H1 (cell line): ENCODE results near the gene RABL6. TPM values are rescaled to one million over a fixed set of nuclear protein-coding genes. Genes with fewer than 3 reads are reported as not detected.

ENCODE experiments used
- CTCF ChIA-PET: fragments of 300-600 bp; sonication (Branson Sonifier 250); formaldehyde crosslinking; loops from one replicate; lab custom pipeline; 2021; ENCODE audit not compliant: partially characterized antibody; lab: Charles Lee
- POLR2A ChIA-PET: fragments of 300-600 bp; sonication (Branson Sonifier 250); formaldehyde crosslinking; loops from one replicate; lab custom pipeline; 2021; ENCODE audit warnings: inconsistent platforms; ENCODE audit not compliant: partially characterized antibody; lab: Charles Lee
- DNase-seq, 2 experiments: peaks; one replicate each; pipeline versions ENCODE4 v3.0.0 to v3.0.0-alpha.2; 2010 to 2022; ENCODE audit warnings: low spot score in 2 of 2, low read depth in 1 of 2, mixed read lengths in 1 of 2
- FAIRE-seq: peaks from 2 replicates; lab custom pipeline; 2011; peaks lifted over from hg19 to GRCh38; lab: Jason Lieb, UNC
- H2AFZ ChIP-seq: 2 replicates; pipeline ENCODE4 v1.8.1; 2012; ENCODE audit warnings: low read length, inconsistent platforms
- H2AK5ac ChIP-seq: 2 replicates; pipeline ENCODE4 v1.6.1; 2013; ENCODE audit warnings: low read depth, low read length
- H2BK120ac ChIP-seq: replicated peaks from 2 replicates; pipeline ENCODE3; 2013; ENCODE audit warnings: low read depth, low read length, inconsistent platforms
- H2BK12ac ChIP-seq: 2 replicates; pipeline ENCODE4 v1.6.1; 2013; ENCODE audit warnings: low read depth, low read length
- H2BK15ac ChIP-seq: 2 replicates; pipeline ENCODE4 v1.6.1; 2013; ENCODE audit warnings: low read length
- H2BK20ac ChIP-seq: 2 replicates; pipeline ENCODE4 v1.6.1; 2013; ENCODE audit warnings: low read length
- H2BK5ac ChIP-seq: 2 replicates; pipeline ENCODE4 v1.6.1; 2013; ENCODE audit warnings: low read depth, low read length
- H3K14ac ChIP-seq: 2 replicates; pipeline ENCODE4 v1.6.1; 2013; ENCODE audit warnings: inconsistent platforms; ENCODE audit not compliant: insufficient read length
- H3K18ac ChIP-seq: 2 replicates; pipeline ENCODE4 v1.6.1; 2013; ENCODE audit warnings: low read length; ENCODE audit errors: extremely low read depth
- H3K23ac ChIP-seq: 2 replicates; pipeline ENCODE4 v1.6.1; 2013; ENCODE audit warnings: inconsistent platforms; ENCODE audit not compliant: insufficient read length
- H3K23me2 ChIP-seq: 2 replicates; pipeline ENCODE4 v1.6.1; 2013; ENCODE audit warnings: low read depth, low read length
- H3K27ac ChIP-seq: 2 replicates; pipeline ENCODE4 v1.6.1; 2011; ENCODE audit warnings: low read depth, low read length, inconsistent platforms
- H3K27me3 ChIP-seq, 4 experiments: replicated peaks in 1 of 4; 1 replicate in 1 of 4; 2 replicates in 3 of 4; pipeline versions ENCODE4 v1.6.1 to v1.8.1; 2011 to 2013; ENCODE audit warnings: low read length in 3 of 4, mild to moderate bottlenecking in 3 of 4, inconsistent platforms in 2 of 4, mixed read lengths in 2 of 4, moderate library complexity in 1 of 4; ENCODE audit not compliant: control insufficient read depth in 3 of 4, insufficient read depth in 3 of 4; ENCODE audit errors: extremely low read depth in 1 of 4
- H3K36me3 ChIP-seq, 4 experiments: 2 replicates each; pipeline versions ENCODE4 v1.6.1 to v1.8.1; 2011 to 2013; ENCODE audit warnings: mild to moderate bottlenecking in 4 of 4, low read length in 3 of 4, moderate library complexity in 2 of 4, control low read depth in 1 of 4, inconsistent platforms in 1 of 4; ENCODE audit not compliant: insufficient read depth in 4 of 4, control insufficient read depth in 2 of 4
- H3K4ac ChIP-seq: replicated peaks from 2 replicates; pipeline ENCODE3; 2013; ENCODE audit warnings: low read length, low read depth, mixed read lengths, inconsistent platforms; ENCODE audit not compliant: insufficient read length
- H3K4me1 ChIP-seq, 4 experiments: replicated peaks in 1 of 4; 1 replicate in 1 of 4; 2 replicates in 3 of 4; pipeline versions ENCODE4 v1.6.1 to v1.8.1; 2011 to 2013; ENCODE audit warnings: low read length in 3 of 4, inconsistent platforms in 2 of 4, mixed read lengths in 1 of 4; ENCODE audit not compliant: insufficient read depth in 4 of 4, control insufficient read depth in 3 of 4
- H3K4me2 ChIP-seq, 2 experiments: 2 replicates each; pipeline versions ENCODE4 v1.6.1 to v1.8.1; 2011 to 2013; ENCODE audit warnings: low read depth in 2 of 2, low read length in 2 of 2, control low read depth in 1 of 2, inconsistent platforms in 1 of 2, mild to moderate bottlenecking in 1 of 2; ENCODE audit not compliant: insufficient read depth in 1 of 2
- H3K4me3 ChIP-seq, 4 experiments: fragments of 200-600, 300-600 bp in 1 of 4; sonication (generic), shearing (Covaris generic), sonication (Bioruptor Twin) in 1 of 4; 2 replicates each; pipeline versions ENCODE4 v1.5.1 to v1.8.1; 2011 to 2016; ENCODE audit warnings: low read length in 4 of 4, low read depth in 3 of 4, control low read depth in 2 of 4, inconsistent platforms in 2 of 4, mild to moderate bottlenecking in 2 of 4, mixed read lengths in 1 of 4, moderate library complexity in 1 of 4; ENCODE audit not compliant: insufficient read depth in 2 of 4; ENCODE audit errors: extremely low read depth in 1 of 4
- H3K56ac ChIP-seq: replicated peaks from 2 replicates; pipeline ENCODE3; 2013; ENCODE audit warnings: low read depth, mild to moderate bottlenecking, mixed read lengths, low read length, inconsistent platforms; ENCODE audit not compliant: insufficient read length
- H3K79me1 ChIP-seq: 2 replicates; pipeline ENCODE4 v1.6.1; 2013; ENCODE audit warnings: low read depth, low read length, control low read depth
- H3K79me2 ChIP-seq, 2 experiments: 2 replicates each; pipeline versions ENCODE4 v1.6.1 to v1.8.1; 2012 to 2013; ENCODE audit warnings: low read length in 2 of 2, mild to moderate bottlenecking in 2 of 2, inconsistent platforms in 1 of 2; ENCODE audit not compliant: insufficient read depth in 2 of 2, control insufficient read depth in 1 of 2
- H3K9ac ChIP-seq, 4 experiments: replicated peaks in 1 of 4; 1 replicate in 1 of 4; 2 replicates in 3 of 4; pipeline versions ENCODE4 v1.6.1 to v1.8.1; 2011 to 2013; ENCODE audit warnings: low read depth in 3 of 4, low read length in 3 of 4, control low read depth in 2 of 4, mild to moderate bottlenecking in 2 of 4, moderate library complexity in 2 of 4, inconsistent platforms in 1 of 4; ENCODE audit errors: extremely low read depth in 1 of 4
- H3K9me3 ChIP-seq, 2 experiments: 2 replicates each; pipeline versions ENCODE4 v1.6.1 to v1.8.1; 2012 to 2013; ENCODE audit warnings: mild to moderate bottlenecking in 2 of 2, moderate library complexity in 2 of 2, control low read depth in 1 of 2, inconsistent platforms in 1 of 2, low read depth in 1 of 2, low read length in 1 of 2, mixed read lengths in 1 of 2; ENCODE audit not compliant: insufficient read depth in 2 of 2
- H4K20me1 ChIP-seq, 2 experiments: replicated peaks in 1 of 2; 2 replicates each; pipeline versions ENCODE3 to v1.8.1; 2011 to 2013; ENCODE audit warnings: inconsistent platforms in 2 of 2, low read length in 2 of 2, mild to moderate bottlenecking in 1 of 2; ENCODE audit not compliant: insufficient read depth in 2 of 2, control insufficient read depth in 1 of 2
- H4K5ac ChIP-seq: 2 replicates; pipeline ENCODE4 v1.6.1; 2013; ENCODE audit warnings: low read length, low read depth, mixed read lengths, inconsistent platforms; ENCODE audit not compliant: insufficient read length
- H4K8ac ChIP-seq: 2 replicates; pipeline ENCODE4 v1.8.0; 2013; ENCODE audit warnings: mild to moderate bottlenecking, moderate library complexity, low read length, inconsistent platforms; ENCODE audit not compliant: insufficient read depth; ENCODE audit errors: extremely low read depth
- H4K91ac ChIP-seq: replicated peaks from 2 replicates; pipeline ENCODE3; 2013; ENCODE audit warnings: low read length, mixed read lengths, inconsistent platforms; ENCODE audit not compliant: insufficient read length
- CREB1 ChIP-seq: IDR thresholded peaks from 2 replicates; pipeline ENCODE4 v1.6.1; 2012; ENCODE audit warnings: inconsistent platforms
- CTBP2 ChIP-seq: IDR thresholded peaks from 2 replicates; pipeline ENCODE4 v1.7.0; 2011; ENCODE audit warnings: borderline replicate concordance, mild to moderate bottlenecking, moderate library complexity, mixed read lengths, low read length; ENCODE audit not compliant: insufficient read depth, insufficient read length
- HDAC2 ChIP-seq, 2 experiments: fragments of 300-600 bp in 1 of 2; sonication (generic) in 1 of 2; IDR thresholded peaks; 2 replicates each; pipeline ENCODE4 v1.6.1; 2011 to 2012; ENCODE audit warnings: low read depth in 2 of 2, low read length in 2 of 2, mild to moderate bottlenecking in 2 of 2, moderate library complexity in 2 of 2, borderline replicate concordance in 1 of 2, inconsistent platforms in 1 of 2
- PHF8 ChIP-seq: fragments of 200-600 bp; sonication (generic); conservative IDR thresholded peaks from 2 replicates; pipeline ENCODE4 v1.7.1; 2012; ENCODE audit warnings: low read depth, mild to moderate bottlenecking, inconsistent platforms, low read length, moderate library complexity
- WGBS, 2 experiments: shearing (Covaris generic) in 1 of 2; methylation state at CpG; one replicate each; pipeline versions ENCODE4 v1.1.6 to v1.1.7; 2013 to 2015; ENCODE audit warnings: low lambda C conversion rate in 2 of 2, mixed read lengths in 2 of 2, inconsistent platforms in 1 of 2, low coverage in 1 of 2, missing lambda C conversion rate in 1 of 2; ENCODE audit not compliant: insufficient replicate concordance in 2 of 2, insufficient coverage in 1 of 2, insufficient read length in 1 of 2; ENCODE audit errors: extremely low coverage in 1 of 2, missing lambda C conversion rate in 1 of 2; 5-methylcytosine and 5-hydroxymethylcytosine counted together
- polyA plus RNA-seq, 7 experiments: library from polyadenylated mRNA; depleted of rRNA in 3 of 7; stranded (reverse) in 5 of 7; unstranded in 2 of 7; fragments of >200 nt in 5 of 7; fragments of 200-250 nt in 2 of 7; gene quantifications; 1 replicate in 5 of 7; 2 replicates in 1 of 7; 4 replicates in 1 of 7; pipeline versions ENCODE4 v1.2.1 to v1.2.3, GENCODE V29; 2011 to 2013; ENCODE audit warnings: missing spikeins in 2 of 7, mixed read lengths in 2 of 7
- total RNA-seq: library from RNA; stranded (reverse); fragmentation: NEBNext Ultra II Directional; extraction: Animal tissue kit (Norgen Biotek cat#: 25700); gene quantifications from 2 replicates; pipeline ENCODE4 v1.2.1, GENCODE V29; 2021

Gene RABL6
- total and polyA plus RNA-seq, 2 of the 8 experiments (the other 6 are each of a cell fraction or from before 2014, with no cell fraction given), result 70.1 to 130 TPM

- H3K9ac ChIP-seq, result no peak within 1 kb of the TSS
- TF ChIP-seq HDAC2 (IDR thresholded peaks at IDR 0.05; ENCODE audit: borderline replicate concordance in 1 of 2, low read depth in 2 of 2, low read length in 2 of 2) (no peak), PHF8 (no peak), CREB1 (no peak), CTBP2 (no peak)
- peak within 1 kb of the TSS; percentile 93 for H4K91ac ChIP-seq
- no peak within 1 kb of the TSS for H3K14ac ChIP-seq
- H3K56ac ChIP-seq, result no peak within 1 kb of the TSS
- H2AFZ ChIP-seq, result no peak within 1 kb of the TSS
- peak within 1 kb of the TSS; percentile 25 for H4K5ac ChIP-seq
- no peak within 1 kb of the TSS for H3K4ac ChIP-seq
- H2BK15ac ChIP-seq, result peak within 1 kb of the TSS; percentile 83
- 0 out of 2 replicates have a peak within 1 kb of the TSS, but pooled peaks have one; percentile 53 for H2AK5ac ChIP-seq
- H3K36me3 ChIP-seq, result no peaks in the 10 kb centered on the region
- peak within 1 kb of the TSS in 1 of 4 experiments; percentile 44; a peak in 2 of 8 replicates for H3K4me3 ChIP-seq
- peak within 1 kb of the TSS; percentile 65 to 69 for H3K4me2 ChIP-seq
- FAIRE-seq (no peak), DNase-seq (no peak)
- H4K8ac ChIP-seq, result no peak within 1 kb of the TSS; the same call in none of the 2 replicates
- no peak within 1 kb of the TSS for H3K27ac ChIP-seq
- POLR2A ChIA-PET, result interaction anchor here (1.3 kb wide), 1 partner anchor 36 kb away, joined by 4 read pairs; no protein-coding TSS in a partner anchor
- no peaks in the 10 kb centered on the region; a peak in 2 of 7 replicates for H3K27me3 ChIP-seq
- WGBS, 2 experiments, result 87% methylated on average over 14 of the region's 14 CpGs; no CpG with 5 or more reads in 1 of the 2 experiments
- no peak within 1 kb of the TSS for H3K23ac ChIP-seq
- no peaks in the 10 kb centered on the region; the same call in 1 of the 2 replicates for H3K23me2 ChIP-seq
- peaks cover 0 to 13% (median 6%) of the 10 kb centered on the region in 4 experiments; a peak in 4 of 7 replicates for H3K4me1 ChIP-seq
- H3K18ac ChIP-seq, result no peak within 1 kb of the TSS; the same call in none of the 2 replicates
- CTCF ChIA-PET, result interaction anchor here (1.3 to 8.5 kb wide), 3 partner anchors 14 to 184 kb away, joined by 3 to 88 read pairs (median 4); no protein-coding TSS in a partner anchor
- H4K20me1 ChIP-seq, result no peaks in the 10 kb centered on the region
- no peaks in the 10 kb centered on the region for H3K79me1 ChIP-seq
- no peaks in the 10 kb centered on the region for H3K9me3 ChIP-seq
- peak within 1 kb of the TSS; percentile 80; the same call in 1 of the 2 replicates for H2BK12ac ChIP-seq
- no peak within 1 kb of the TSS for H2BK120ac ChIP-seq
- H2BK20ac ChIP-seq, result no peak within 1 kb of the TSS
- H2BK5ac ChIP-seq, result peak within 1 kb of the TSS; percentile 52
- no peaks in the 10 kb centered on the region for H3K79me2 ChIP-seq
Observed at GRCh38 chr9:136764301-136764891, 43.4 kb upstream of the RABL6 start, which contains the start of gene LCN15. TSS of gene LCN15 (minus strand) at chr9:136764518. CDS start at chr9:136764488, 30 bp downstream.
